Endodermal cell (in vitro differentiated cells): Measurements from ENCODE around the gene RALGPS1. TPM values are rescaled to one million over a fixed set of nuclear protein-coding genes. Genes with fewer than 3 reads are reported as not detected.

Experiments used
- DNase-seq: peaks from one replicate; pipeline ENCODE4 v3.0.0-alpha.2; 2017
- H3K27ac ChIP-seq: 2 replicates; pipeline ENCODE4 v1.5.1; 2013; ENCODE audit warnings: mild to moderate bottlenecking, low read depth, low read length, moderate library complexity
- H3K27me3 ChIP-seq: 2 replicates; pipeline ENCODE4 v1.6.1; 2013; ENCODE audit warnings: mild to moderate bottlenecking, low read length, moderate library complexity; ENCODE audit not compliant: insufficient read depth, control insufficient read depth, poor library complexity, severe bottlenecking
- H3K36me3 ChIP-seq: 2 replicates; pipeline ENCODE4 v1.7.0; 2013; ENCODE audit warnings: mild to moderate bottlenecking, low read length, moderate library complexity; ENCODE audit not compliant: control insufficient read depth, insufficient read depth
- H3K4me1 ChIP-seq: one replicate; pipeline ENCODE4 v1.7.0; 2013; ENCODE audit warnings: low read length; ENCODE audit not compliant: control insufficient read depth, insufficient read depth
- H3K4me3 ChIP-seq: 2 replicates; pipeline ENCODE4 v1.5.1; 2013; ENCODE audit warnings: mild to moderate bottlenecking, low read length, moderate library complexity
- H3K9ac ChIP-seq: 2 replicates; pipeline ENCODE4 v1.6.1; 2013; ENCODE audit warnings: mild to moderate bottlenecking, low read length, moderate library complexity; ENCODE audit not compliant: poor library complexity, severe bottlenecking; ENCODE audit errors: extremely low read depth
- H3K9me3 ChIP-seq: 2 replicates; pipeline ENCODE4 v1.6.1; 2013; ENCODE audit warnings: mild to moderate bottlenecking, low read length, moderate library complexity; ENCODE audit not compliant: control insufficient read depth
- H3K27ac Mint-ChIP-seq: 2 replicates; pipeline ENCODE4 v1.8.0; 2020; ENCODE audit warnings: mixed read lengths
- H3K27me3 Mint-ChIP-seq: 2 replicates; pipeline ENCODE4 v1.8.0; 2021; ENCODE audit warnings: mild to moderate bottlenecking, mixed read lengths; ENCODE audit not compliant: insufficient read depth
- H3K36me3 Mint-ChIP-seq: 2 replicates; pipeline ENCODE4 v1.8.0; 2020; ENCODE audit warnings: low read depth, mixed read lengths
- H3K4me1 Mint-ChIP-seq: 2 replicates; pipeline ENCODE4 v1.8.0; 2020; ENCODE audit warnings: mixed read lengths
- H3K4me3 Mint-ChIP-seq: 2 replicates; pipeline ENCODE4 v1.8.0; 2020; ENCODE audit warnings: mild to moderate bottlenecking, moderate library complexity, mixed read lengths
- H3K9me3 Mint-ChIP-seq: 2 replicates; pipeline ENCODE4 v1.8.0; 2020; ENCODE audit warnings: mild to moderate bottlenecking, mixed read lengths
- CTCF ChIP-seq: fragments of 200-600 bp; sonication (generic); conservative IDR thresholded peaks from 2 replicates; pipeline ENCODE4 v1.5.0; 2021; ENCODE audit warnings: antibody characterized with exemption, mild to moderate bottlenecking
- WGBS, 2 experiments: methylation state at CpG; one replicate each; pipeline versions ENCODE4 v1.1.5 to v1.1.7; 2013; ENCODE audit warnings: missing lambda C conversion rate in 2 of 2, mixed read lengths in 1 of 2; ENCODE audit not compliant: insufficient coverage in 1 of 2, insufficient read length in 1 of 2; 5-methylcytosine and 5-hydroxymethylcytosine counted together
- total RNA-seq, 2 donors: library from RNA; stranded (reverse); fragmentation: NEBNext Ultra II Directional in 1 of 2; extraction: Animal tissue kit (Norgen Biotek cat#: 25700) in 1 of 2; gene quantifications; 2 replicates in 1 of 2; 3 replicates in 1 of 2; pipeline ENCODE4 v1.2.1, GENCODE V29; 2021

RALGPS1 gene
- total RNA-seq, 2 donors from 2014 or later, result 23.3 to 25.0 TPM

GRCh38 chr9:127038531-127038930 lies 123.9 kb downstream of the RALGPS1 start:
- peaks cover 10% of the 10 kb centered on the region for H3K4me1 ChIP-seq
- Mint-ChIP-seq H3K4me3 (no peak overlapping the region), H3K9me3 (no peaks in the 10 kb centered on the region), H3K27me3 (no peaks in the 10 kb centered on the region), H3K4me1 (peaks cover 9% of the 10 kb centered on the region), H3K27ac (no peak overlapping the region), H3K36me3 (no peaks in the 10 kb centered on the region)
- H3K36me3 ChIP-seq, result no peaks in the 10 kb centered on the region
- TF ChIP-seq CTCF, result no peak
- no peak overlapping the region for H3K4me3 ChIP-seq
- no peaks in the 10 kb centered on the region for H3K27me3 ChIP-seq
- H3K27ac ChIP-seq, result no peak overlapping the region
- H3K9ac ChIP-seq, result no peak overlapping the region
- DNase-seq, result peak; percentile 12
- WGBS, 2 experiments, result 82 to 94% methylated on average over 4 to 5 of the region's 5 CpGs
- H3K9me3 ChIP-seq, result no peaks in the 10 kb centered on the region

GRCh38 chr9:127039492-127039891 lies 124.9 kb downstream of the RALGPS1 start:
- Mint-ChIP-seq H3K4me3 (no peak overlapping the region), H3K27ac (no peak overlapping the region), H3K27me3 (no peaks in the 10 kb centered on the region), H3K4me1 (peaks cover 5% of the 10 kb centered on the region), H3K36me3 (no peaks in the 10 kb centered on the region), H3K9me3 (no peaks in the 10 kb centered on the region)
- Histone ChIP-seq H3K36me3 (no peaks in the 10 kb centered on the region), H3K9ac (no peak overlapping the region), H3K27me3 (no peaks in the 10 kb centered on the region), H3K27ac (no peak overlapping the region), H3K4me1 (peaks cover under 1% of the 10 kb centered on the region), H3K4me3 (no peak overlapping the region), H3K9me3 (no peaks in the 10 kb centered on the region)
- 89 to 90% methylated on average over 2 of the region's 2 CpGs for WGBS, 2 experiments
- peak; percentile 17 for DNase-seq
- TF ChIP-seq CTCF, result no peak

DNA sequence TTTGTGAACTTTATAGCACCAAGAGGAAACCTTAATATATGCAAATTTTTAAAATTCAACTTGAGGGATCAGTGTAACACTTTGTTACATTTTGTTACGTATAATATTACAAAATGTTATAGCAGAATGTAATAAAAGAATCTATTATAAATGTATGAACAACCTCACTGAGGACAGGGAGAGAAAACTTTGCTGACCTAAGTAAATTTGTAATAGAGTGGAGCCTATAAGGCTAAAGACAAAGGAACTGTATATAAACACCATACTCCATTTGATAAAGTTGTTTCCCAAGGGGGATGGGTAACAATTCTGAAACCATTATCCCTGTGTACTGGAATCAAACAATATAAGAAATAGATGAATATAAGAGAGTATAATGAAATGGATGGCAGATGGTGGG lies 130.6 kb downstream of the RALGPS1 start:
- H3K27ac ChIP-seq, result no peak overlapping the region
- H3K4me3 ChIP-seq, result no peak overlapping the region
- TF ChIP-seq CTCF, result no peak
- H3K9me3 ChIP-seq, result no peaks in the 10 kb centered on the region
- no peak overlapping the region for H3K27ac Mint-ChIP-seq
- no peaks in the 10 kb centered on the region for H3K27me3 ChIP-seq
- no peaks in the 10 kb centered on the region for H3K27me3 Mint-ChIP-seq
- H3K4me1 Mint-ChIP-seq, result no peaks in the 10 kb centered on the region
- 100% methylated on average over 1 of the region's 1 CpG; no CpG with 5 or more reads in 1 of the 2 experiments for WGBS, 2 experiments
- no peaks in the 10 kb centered on the region for H3K9me3 Mint-ChIP-seq
- H3K9ac ChIP-seq, result no peak overlapping the region
- no peak overlapping the region for H3K4me3 Mint-ChIP-seq
- H3K4me1 ChIP-seq, result no peaks in the 10 kb centered on the region
- no peak for DNase-seq
- no peaks in the 10 kb centered on the region for H3K36me3 ChIP-seq
- no peaks in the 10 kb centered on the region for H3K36me3 Mint-ChIP-seq
